K562 (cell line): Measurements from ENCODE around the gene MRPL27. TPM values are rescaled to one million over a fixed set of nuclear protein-coding genes. Genes with fewer than 3 reads are reported as not detected.

Experiments
- BRD9 ChIP-seq: fragments of 450-650 bp; IDR thresholded peaks from 2 replicates; pipeline ENCODE4 v1.6.1; 2018; ENCODE audit warnings: low read depth; ENCODE audit not compliant: partially characterized antibody
- CREB5 ChIP-seq: fragments of 250-450 bp; sonication (Bioruptor Pico); IDR thresholded peaks from 2 replicates; pipeline ENCODE4 v1.5.0; 2020; ENCODE audit warnings: mild to moderate bottlenecking
- ELF1 ChIP-seq: fragments of 200-800 bp; sonication (Bioruptor generic); IDR thresholded peaks from 2 replicates; pipeline ENCODE4 v1.6.1; 2016; ENCODE audit warnings: missing genetic modification characterization, missing compliant biosample characterization
- FUS ChIP-seq: fragments of 200-400 bp; formaldehyde crosslinking; optimal IDR thresholded peaks from 2 replicates; pipeline ENCODE3; 2017; ENCODE audit warnings: low read depth, low read length
- HEY1 ChIP-seq: fragments of 250-450 bp; sonication (Bioruptor Pico); IDR thresholded peaks from 2 replicates; pipeline ENCODE4 v1.5.0; 2020; ENCODE audit warnings: mild to moderate bottlenecking, moderate library complexity, borderline replicate concordance
- HNRNPL ChIP-seq: fragments of 200-400 bp; formaldehyde crosslinking; IDR thresholded peaks from 2 replicates; pipeline ENCODE4 v1.6.1; 2017; ENCODE audit warnings: low read depth, mild to moderate bottlenecking, low read length
- NR2C1 ChIP-seq, 2 experiments: fragments of 450-650 bp; IDR thresholded peaks; 2 replicates each; pipeline ENCODE4 v1.6.1; 2017; ENCODE audit warnings: mild to moderate bottlenecking in 2 of 2, antibody characterized with exemption in 1 of 2, inconsistent platforms in 1 of 2, missing compliant biosample characterization in 1 of 2, missing genetic modification characterization in 1 of 2
- PBX2 ChIP-seq, 2 experiments: IDR thresholded peaks in 1 of 2; conservative IDR thresholded peaks in 1 of 2; 2 replicates each; pipeline ENCODE4 v1.6.1; 2016; ENCODE audit warnings: low read depth in 2 of 2, mild to moderate bottlenecking in 1 of 2, missing compliant biosample characterization in 1 of 2, missing genetic modification characterization in 1 of 2, moderate library complexity in 1 of 2
- TEAD4 ChIP-seq, 2 experiments: sonication (generic) in 1 of 2; formaldehyde crosslinking in 1 of 2; IDR thresholded peaks; 2 replicates each; pipeline versions ENCODE4 v1.6.1 to v1.8.0; 2012 to 2022; ENCODE audit warnings: borderline replicate concordance in 1 of 2, inconsistent platforms in 1 of 2, low read length in 1 of 2, mild to moderate bottlenecking in 1 of 2, missing genetic modification reagents in 1 of 2
- YBX1 ChIP-seq: fragments of 450-650 bp; IDR thresholded peaks from 2 replicates; pipeline ENCODE4 v1.7.1; 2016; ENCODE audit warnings: mild to moderate bottlenecking
- ZBTB40 ChIP-seq, 2 experiments: fragments of 450-650 bp in 1 of 2; sonication (generic) in 1 of 2; formaldehyde crosslinking in 1 of 2; IDR thresholded peaks; 2 replicates each; pipeline versions ENCODE4 v1.7.1 to v1.9.0; 2016 to 2022; ENCODE audit warnings: inconsistent platforms in 1 of 2, mild to moderate bottlenecking in 1 of 2, missing genetic modification reagents in 1 of 2
- polyA plus RNA-seq, 8 experiments: library from polyadenylated mRNA; depleted of rRNA in 4 of 8; stranded (reverse) in 5 of 8; unstranded in 3 of 8; fragments of >200 nt; fragmentation: Nextera tagmentation in 2 of 8; fragmentation: Illumina TruSeq in 1 of 8; extraction: Ambion mirVana in 2 of 8; extraction: Trizol in 1 of 8; gene quantifications; 2 replicates each; pipeline versions ENCODE4 v1.2.1 to v1.2.3, GENCODE V29; 2011 to 2014; ENCODE audit warnings: inconsistent platforms in 1 of 8, missing spikeins in 1 of 8
- total RNA-seq, 7 experiments: library from RNA; depleted of rRNA in 6 of 7; stranded (reverse); fragments of >200 nt in 6 of 7; fragmentation: Illumina TruSeq in 2 of 7; extraction: Trizol in 2 of 7; gene quantifications; 2 replicates each; pipeline versions ENCODE4 v1.2.1 to v1.2.3, GENCODE V29; 2011 to 2021; ENCODE audit warnings: low replicate concordance in 1 of 7

The MRPL27 gene
- total and polyA plus RNA-seq, 9 of the 15 experiments (the other 6 are each of a cell fraction or from before 2014, with no cell fraction given), result 96.3 to 401 (median 142) TPM

GRCh38 chr17:50372758-50373556 lies at the start of gene MRPL27, which contains the start of gene EME1 (continued):
- TF ChIP-seq ZBTB40 (IDR thresholded peaks at IDR 0.05), result peak; percentile 99
- no peak for TF ChIP-seq ZBTB40 (CRISPR knock-in tag; IDR thresholded peaks at IDR 0.05)
- TF ChIP-seq NR2C1 (IDR thresholded peaks at IDR 0.05), result peak; percentile 99
- TF ChIP-seq NR2C1 (tag; IDR thresholded peaks at IDR 0.05), result peak; percentile 99
- TF ChIP-seq CREB5 (CRISPR knock-in tag), result no peak
- TF ChIP-seq HEY1 (CRISPR knock-in tag), result no peak
- no peak for TF ChIP-seq PBX2 (CRISPR knock-in tag; IDR thresholded peaks at IDR 0.05; ENCODE audit: low read depth)
- peak; percentile 40; the same call in 1 of the 2 replicates for TF ChIP-seq PBX2 (tag; conservative IDR thresholded peaks at IDR 0.05; ENCODE audit: low read depth)
- no peak for TF ChIP-seq FUS
- TF ChIP-seq HNRNPL, result no peak
- no peak for TF ChIP-seq YBX1
- TF ChIP-seq TEAD4 (IDR thresholded peaks at IDR 0.05; ENCODE audit: low read length), result no peak; the same call in 1 of the 2 replicates
- TF ChIP-seq TEAD4 (CRISPR knock-in tag; IDR thresholded peaks at IDR 0.05; ENCODE audit: borderline replicate concordance), result no peak
- TF ChIP-seq BRD9, result peak; percentile 92
- TF ChIP-seq ELF1, result peak; percentile 97
